ENCODE measurements around the gene ZNF311. TPM values are rescaled to one million over a fixed set of nuclear protein-coding genes. Genes with fewer than 3 reads are reported as not detected.

The ZNF311 gene
- total RNA-seq, 2 donors from 2014 or later, result 0.24 TPM; not detected in 1

DNA sequence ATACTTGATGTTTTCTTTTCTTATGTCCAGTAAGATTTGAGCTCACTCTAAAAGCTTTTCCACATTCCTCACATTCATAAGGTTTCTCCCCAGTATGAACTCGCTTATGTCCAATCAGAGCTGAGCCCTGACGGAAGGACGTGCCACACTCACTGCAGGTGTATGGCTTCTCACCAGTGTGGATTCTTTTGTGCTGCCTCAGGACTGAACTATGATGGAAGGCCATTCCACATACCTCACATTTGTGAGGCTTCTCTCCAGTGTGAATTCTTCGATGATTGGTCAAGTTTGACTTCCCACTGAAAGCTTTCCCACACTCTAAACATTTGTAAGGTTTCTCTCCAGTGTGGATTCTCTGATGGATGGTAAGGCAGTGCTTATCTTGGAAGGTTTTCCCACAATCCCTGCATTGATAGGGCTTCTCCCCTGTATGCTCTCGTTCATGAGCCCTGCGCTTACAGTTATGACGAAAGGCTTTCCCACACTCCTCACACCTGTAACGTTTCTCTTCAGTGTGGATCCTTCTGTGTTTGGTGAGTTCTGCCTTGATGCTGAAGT, 9.9 kb downstream of the ZNF311 start:
- TF ChIP-seq, protein P1, sequence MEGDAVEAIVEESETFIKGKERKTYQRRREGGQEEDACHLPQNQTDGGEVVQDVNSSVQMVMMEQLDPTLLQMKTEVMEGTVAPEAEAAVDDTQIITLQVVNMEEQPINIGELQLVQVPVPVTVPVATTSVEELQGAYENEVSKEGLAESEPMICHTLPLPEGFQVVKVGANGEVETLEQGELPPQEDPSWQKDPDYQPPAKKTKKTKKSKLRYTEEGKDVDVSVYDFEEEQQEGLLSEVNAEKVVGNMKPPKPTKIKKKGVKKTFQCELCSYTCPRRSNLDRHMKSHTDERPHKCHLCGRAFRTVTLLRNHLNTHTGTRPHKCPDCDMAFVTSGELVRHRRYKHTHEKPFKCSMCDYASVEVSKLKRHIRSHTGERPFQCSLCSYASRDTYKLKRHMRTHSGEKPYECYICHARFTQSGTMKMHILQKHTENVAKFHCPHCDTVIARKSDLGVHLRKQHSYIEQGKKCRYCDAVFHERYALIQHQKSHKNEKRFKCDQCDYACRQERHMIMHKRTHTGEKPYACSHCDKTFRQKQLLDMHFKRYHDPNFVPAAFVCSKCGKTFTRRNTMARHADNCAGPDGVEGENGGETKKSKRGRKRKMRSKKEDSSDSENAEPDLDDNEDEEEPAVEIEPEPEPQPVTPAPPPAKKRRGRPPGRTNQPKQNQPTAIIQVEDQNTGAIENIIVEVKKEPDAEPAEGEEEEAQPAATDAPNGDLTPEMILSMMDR (IDR thresholded peaks at IDR 0.05), result no peak
- no peak for DNase-seq (ENCODE audit: low spot score)
- no peaks in the 10 kb centered on the region for H3K4me1 ChIP-seq
- H3K27me3 ChIP-seq, result no peaks in the 10 kb centered on the region
- H3K36me3 ChIP-seq, result no peaks in the 10 kb centered on the region
- no peak overlapping the region for H3K4me3 ChIP-seq
- no peak overlapping the region for H3K27ac ChIP-seq
- H3K9me3 ChIP-seq, result no peaks in the 10 kb centered on the region

DNA sequence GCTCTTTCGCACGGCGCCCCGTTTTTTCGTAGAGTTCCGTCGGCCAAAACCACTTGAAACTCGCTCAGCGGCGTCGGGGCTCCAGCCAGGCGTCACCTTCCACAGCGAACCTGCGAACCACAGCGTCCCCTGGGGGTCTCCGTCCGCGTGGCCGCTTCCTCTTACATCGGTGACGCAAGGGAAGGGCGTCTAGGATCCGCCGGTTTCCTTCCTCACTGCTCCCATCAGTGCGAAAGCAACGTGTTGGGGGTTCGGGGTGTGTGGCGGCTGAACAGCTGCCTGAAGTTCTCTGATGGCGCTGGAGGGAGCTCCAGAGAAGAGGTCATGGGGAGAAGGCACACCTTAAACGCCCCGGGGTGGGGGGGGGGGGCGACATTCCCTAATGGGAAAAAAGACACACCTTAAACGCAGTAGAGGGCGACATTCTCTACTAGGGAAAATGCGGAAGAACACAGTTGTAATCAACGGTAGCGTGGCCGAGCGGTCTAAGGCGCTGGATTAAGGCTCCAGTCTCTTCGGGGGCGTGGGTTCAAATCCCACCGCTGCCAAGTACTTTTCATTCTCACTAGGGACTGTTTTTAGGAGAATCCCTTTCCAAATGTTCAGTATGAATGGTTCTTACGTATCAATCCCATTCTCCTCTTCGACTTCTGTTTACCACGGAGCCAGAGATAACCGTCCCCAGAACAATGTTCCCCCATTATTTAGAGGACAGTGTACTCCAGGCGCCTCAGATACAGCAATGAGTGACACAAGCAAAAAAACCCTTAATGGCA, 16.4 kb downstream of the ZNF311 start:
- TF ChIP-seq, protein P1 (IDR thresholded peaks at IDR 0.05), result peak in 1 of 2 donors; percentile 38
- DNase-seq (ENCODE audit: low spot score), result no peak
- Histone ChIP-seq H3K4me3 (no peak overlapping the region), H3K4me1 (peaks cover 0 to 5% of the 10 kb centered on the region in 2 donors), H3K9me3 (peaks cover 0 to 7% of the 10 kb centered on the region in 2 donors), H3K36me3 (no peaks in the 10 kb centered on the region), H3K27ac (no peak overlapping the region), H3K27me3 (no peaks in the 10 kb centered on the region)

DNA sequence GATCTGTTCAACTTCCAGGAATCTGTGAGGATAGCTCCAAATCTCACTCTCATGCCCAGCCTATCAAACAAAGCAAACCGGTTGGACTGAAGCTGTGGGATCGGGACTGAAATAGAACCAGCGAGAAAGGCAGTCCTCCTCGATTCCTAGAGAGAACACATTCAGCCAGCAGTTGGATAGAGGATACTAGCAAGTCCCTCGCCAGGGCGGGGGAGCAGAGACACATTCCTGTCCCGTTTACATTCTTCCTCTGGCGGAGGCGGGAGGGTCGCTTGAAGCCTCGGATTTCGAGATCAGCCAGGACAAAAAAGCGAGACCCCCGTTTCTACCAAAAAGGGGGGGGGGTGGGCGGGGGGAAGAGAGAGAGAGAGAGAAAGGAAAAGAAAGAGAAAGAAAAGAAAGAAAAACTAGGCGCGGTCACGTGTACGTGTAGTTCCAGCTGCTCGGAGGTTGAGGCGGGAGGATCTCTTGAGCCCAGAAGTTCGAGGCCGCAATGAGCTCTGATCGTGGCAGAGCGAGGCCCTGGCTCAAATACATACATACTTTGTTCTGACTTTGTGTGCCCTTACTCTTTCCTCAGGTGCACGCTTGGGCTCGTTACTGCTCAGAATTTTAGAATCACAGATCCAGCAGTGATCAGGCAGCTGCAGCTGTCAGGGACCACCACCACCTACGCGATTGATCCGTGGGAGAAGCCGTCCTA, 19.5 kb downstream of the ZNF311 start:
- TF ChIP-seq, protein P1 (IDR thresholded peaks at IDR 0.05), result no peak
- H3K9me3 ChIP-seq, result peaks cover 0 to 7% of the 10 kb centered on the region in 2 donors
- H3K36me3 ChIP-seq, result no peaks in the 10 kb centered on the region
- DNase-seq (ENCODE audit: low spot score), result peak; percentile 90
- no peaks in the 10 kb centered on the region for H3K27me3 ChIP-seq
- H3K4me3 ChIP-seq, result peak overlapping the region; percentile 49 to 62
- H3K4me1 ChIP-seq, result peaks cover 0 to 7% of the 10 kb centered on the region in 2 donors
- peak overlapping the region; percentile 73 to 77 for H3K27ac ChIP-seq

DNA sequence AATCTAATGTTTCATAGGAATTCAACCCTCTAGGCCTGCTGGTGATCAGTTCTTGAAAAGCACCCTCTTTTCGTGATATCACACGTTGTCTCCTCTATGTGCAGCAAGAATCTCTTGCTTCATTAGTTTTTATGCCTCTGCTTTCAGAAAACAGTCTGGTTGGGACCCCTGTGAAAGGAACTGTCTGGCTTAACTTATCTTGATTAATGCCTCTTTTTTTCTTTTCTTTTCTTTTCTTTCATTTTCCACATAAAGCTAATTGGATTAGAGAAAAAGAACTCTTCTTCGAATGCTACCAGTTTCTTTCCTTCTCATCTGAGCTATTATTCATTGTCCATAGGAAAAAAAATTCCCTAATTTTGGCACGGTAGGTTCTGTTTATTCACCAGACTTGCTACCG, 21.3 kb downstream of the ZNF311 start:
- no peak for DNase-seq (ENCODE audit: low spot score)
- TF ChIP-seq, protein P1 (IDR thresholded peaks at IDR 0.05), result no peak
- Histone ChIP-seq H3K27me3 (no peaks in the 10 kb centered on the region), H3K4me3 (no peak overlapping the region), H3K27ac (no peak overlapping the region), H3K9me3 (peaks cover 0 to 7% of the 10 kb centered on the region in 2 donors), H3K36me3 (no peaks in the 10 kb centered on the region), H3K4me1 (peaks cover 0 to 11% of the 10 kb centered on the region in 2 donors)

DNA sequence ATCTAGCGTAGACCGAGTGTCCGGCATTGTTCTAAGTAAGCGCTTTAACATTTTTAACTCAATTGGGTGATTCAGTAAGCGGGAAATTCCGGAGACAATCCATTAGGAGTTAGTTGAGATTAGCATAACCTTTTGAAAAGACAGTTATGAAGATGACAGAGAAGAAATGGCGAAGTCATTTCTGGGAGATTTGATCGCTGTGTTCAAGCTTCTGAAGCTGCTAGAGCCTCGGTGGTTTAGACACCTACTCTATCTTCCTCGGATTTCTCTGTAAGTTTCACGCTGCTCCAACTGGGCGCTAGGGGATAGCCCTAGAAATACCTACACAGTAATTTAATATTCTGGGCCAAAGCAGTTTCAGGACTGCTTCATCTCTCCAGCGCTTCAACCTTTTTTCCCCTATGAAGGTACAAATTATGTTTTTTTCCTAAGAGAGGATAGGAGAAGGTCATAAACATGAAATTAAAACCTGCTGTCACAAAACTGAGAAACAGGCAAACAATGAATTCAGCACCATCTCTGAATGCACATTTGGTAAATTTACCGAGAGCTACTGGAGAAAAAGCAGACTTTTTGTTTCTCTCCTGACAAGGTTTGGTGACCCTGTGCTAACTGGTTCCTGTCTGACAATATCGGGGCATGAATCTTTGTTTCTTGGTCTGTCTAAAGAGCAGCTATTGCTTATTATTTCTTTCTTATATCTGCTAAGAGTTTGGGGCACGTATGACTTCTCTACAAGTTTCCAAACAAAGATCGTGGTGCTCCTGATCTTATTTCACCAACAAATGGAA, 22.4 kb downstream of the ZNF311 start:
- peaks cover 0 to 11% of the 10 kb centered on the region in 2 donors for H3K4me1 ChIP-seq
- H3K27ac ChIP-seq, result peak overlapping the region; percentile 83 to 87
- H3K4me3 ChIP-seq, result peak overlapping the region; percentile 55 to 56
- no peaks in the 10 kb centered on the region for H3K36me3 ChIP-seq
- H3K27me3 ChIP-seq, result no peaks in the 10 kb centered on the region
- TF ChIP-seq, protein P1 (IDR thresholded peaks at IDR 0.05), result no peak
- no peaks in the 10 kb centered on the region for H3K9me3 ChIP-seq
- no peak for DNase-seq (ENCODE audit: low spot score)
